IMR-90 (cell line): ENCODE measurements around the gene PTPRQ. TPM values are rescaled to one million over a fixed set of nuclear protein-coding genes. Genes with fewer than 3 reads are reported as not detected.

ENCODE experiments used
- ATAC-seq: fragments of 200-7000 bp; cut with Tn5 transposase; 2 replicates; pipeline ENCODE4 v1.9.1; 2020; ENCODE audit warnings: low read depth, mild to moderate bottlenecking, moderate library complexity
- BruUV-seq: library from RNA; stranded (reverse); fragments of 400-500 nt; replicated peaks from 2 replicates; lab custom pipeline; 2021; lab: Mats Ljungman, UMichigan
- CTCF ChIA-PET: fragments of 300-600 bp; formaldehyde crosslinking; extraction: SDS; loops from one replicate; lab custom pipeline; 2021; ENCODE audit warnings: antibody characterized with exemption; lab: Yijun Ruan, JAX
- POLR2A ChIA-PET: fragments of 300-600 bp; sonication (Branson Sonifier 250); formaldehyde crosslinking; loops from one replicate; lab custom pipeline; 2022; ENCODE audit warnings: antibody characterized with exemption; ENCODE audit not compliant: unreplicated experiment; lab: Charles Lee
- DNase-seq: peaks from one replicate; pipeline ENCODE4 v3.0.0; 2013
- H2AFZ ChIP-seq: replicated peaks from 2 replicates; pipeline ENCODE3; 2013; ENCODE audit warnings: low read length, mild to moderate bottlenecking; ENCODE audit not compliant: poor library complexity
- H2AK5ac ChIP-seq: 2 replicates; pipeline ENCODE4 v1.6.1; 2013; ENCODE audit warnings: low read depth, low read length, inconsistent platforms
- H2AK9ac ChIP-seq: replicated peaks from 2 replicates; pipeline ENCODE3; 2013; ENCODE audit warnings: mild to moderate bottlenecking, low read depth, low read length, moderate library complexity; ENCODE audit not compliant: poor library complexity
- H2BK120ac ChIP-seq: 2 replicates; pipeline ENCODE4 v1.6.1; 2013; ENCODE audit warnings: low read depth, low read length, inconsistent platforms
- H2BK15ac ChIP-seq: 3 replicates; pipeline ENCODE4 v1.6.1; 2013; ENCODE audit warnings: low read depth, low read length, inconsistent platforms
- H2BK20ac ChIP-seq: 2 replicates; pipeline ENCODE4 v1.6.1; 2013; ENCODE audit warnings: low read depth, mild to moderate bottlenecking, inconsistent platforms, low read length, moderate library complexity
- H2BK5ac ChIP-seq: 2 replicates; pipeline ENCODE4 v1.6.1; 2013; ENCODE audit warnings: mild to moderate bottlenecking, low read depth, low read length, inconsistent platforms; ENCODE audit not compliant: poor library complexity, severe bottlenecking
- H3K14ac ChIP-seq: replicated peaks from 2 replicates; pipeline ENCODE4 v1.6.1; 2013; ENCODE audit warnings: low read depth, low read length, inconsistent platforms
- H3K18ac ChIP-seq: 2 replicates; pipeline ENCODE4 v1.6.1; 2013; ENCODE audit warnings: low read depth, low read length, control low read depth
- H3K23ac ChIP-seq: 2 replicates; pipeline ENCODE4 v1.6.1; 2013; ENCODE audit warnings: low read depth, low read length, inconsistent platforms
- H3K27ac ChIP-seq: 2 replicates; pipeline ENCODE4 v1.5.1; 2013; ENCODE audit warnings: mild to moderate bottlenecking, control low read depth, low read length; ENCODE audit not compliant: insufficient read depth
- H3K27me3 ChIP-seq: 2 replicates; pipeline ENCODE4 v1.6.1; 2013; ENCODE audit warnings: low read length; ENCODE audit not compliant: control insufficient read depth, insufficient read depth
- H3K36me3 ChIP-seq: 2 replicates; pipeline ENCODE4 v1.6.1; 2013; ENCODE audit warnings: low read length, mixed read lengths; ENCODE audit not compliant: control insufficient read depth, insufficient read depth
- H3K4ac ChIP-seq: 2 replicates; pipeline ENCODE4 v1.6.1; 2013; ENCODE audit warnings: low read depth, low read length, inconsistent platforms
- H3K4me1 ChIP-seq: 2 replicates; pipeline ENCODE4 v1.6.1; 2013; ENCODE audit warnings: low read length, mixed read lengths; ENCODE audit not compliant: control insufficient read depth, insufficient read depth
- H3K4me2 ChIP-seq: 2 replicates; pipeline ENCODE4 v1.6.1; 2013; ENCODE audit warnings: low read depth, mild to moderate bottlenecking, control low read depth, low read length, moderate library complexity
- H3K4me3 ChIP-seq: 2 replicates; pipeline ENCODE4 v1.5.1; 2013; ENCODE audit warnings: low read depth, mild to moderate bottlenecking, control low read depth, low read length, moderate library complexity; ENCODE audit not compliant: insufficient read depth
- H3K56ac ChIP-seq: 2 replicates; pipeline ENCODE4 v1.6.1; 2013; ENCODE audit warnings: low read length, inconsistent platforms; ENCODE audit not compliant: insufficient read depth; ENCODE audit errors: extremely low read depth
- H3K79me1 ChIP-seq, 2 experiments: 2 replicates each; pipeline ENCODE4 v1.6.1; 2013; ENCODE audit warnings: low read length in 2 of 2, inconsistent platforms in 1 of 2, low read depth in 1 of 2
- H3K9ac ChIP-seq: 2 replicates; pipeline ENCODE4 v1.6.1; 2013; ENCODE audit warnings: low read depth, low read length, control low read depth
- H3K9me1 ChIP-seq: 2 replicates; pipeline ENCODE4 v1.6.1; 2013; ENCODE audit warnings: low read length, inconsistent platforms; ENCODE audit not compliant: insufficient read depth
- H3K9me3 ChIP-seq: 2 replicates; pipeline ENCODE4 v1.6.1; 2013; ENCODE audit warnings: low read length; ENCODE audit not compliant: control insufficient read depth, insufficient read depth
- H4K20me1 ChIP-seq: 2 replicates; pipeline ENCODE4 v1.6.1; 2013; ENCODE audit warnings: low read length, inconsistent platforms; ENCODE audit not compliant: insufficient read depth
- H4K5ac ChIP-seq: 2 replicates; pipeline ENCODE4 v1.6.1; 2013; ENCODE audit warnings: mild to moderate bottlenecking, low read depth, low read length, control low read depth
- H4K8ac ChIP-seq, 2 experiments: 2 replicates each; pipeline ENCODE4 v1.6.1; 2013; ENCODE audit warnings: low read depth in 2 of 2, low read length in 2 of 2, control low read depth in 1 of 2, inconsistent platforms in 1 of 2
- H4K91ac ChIP-seq: 2 replicates; pipeline ENCODE4 v1.6.1; 2013; ENCODE audit warnings: low read depth, low read length, inconsistent platforms; ENCODE audit not compliant: insufficient read depth
- BHLHE40 ChIP-seq: fragments of 150-350 bp; IDR thresholded peaks from 2 replicates; pipeline ENCODE4 v1.6.1; 2016; ENCODE audit warnings: mild to moderate bottlenecking, low read depth, low read length
- CEBPB ChIP-seq: IDR thresholded peaks from 2 replicates; pipeline ENCODE4 v1.6.1; 2012; ENCODE audit warnings: low read depth, low read length, improper control_type of control experiment
- CHD1 ChIP-seq: IDR thresholded peaks from 2 replicates; pipeline ENCODE4 v1.6.1; 2012; ENCODE audit warnings: low read depth, low read length, improper control_type of control experiment
- CTCF ChIP-seq: conservative IDR thresholded peaks from 2 replicates; pipeline ENCODE4 v1.5.1; 2012; ENCODE audit warnings: mild to moderate bottlenecking, low read depth, low read length, improper control_type of control experiment
- ELK1 ChIP-seq: fragments of 150-350 bp; IDR thresholded peaks from 2 replicates; pipeline ENCODE4 v1.6.1; 2016; ENCODE audit warnings: low read depth, mild to moderate bottlenecking, low read length, moderate library complexity, borderline replicate concordance
- FOS ChIP-seq: fragments of 150-350 bp; IDR thresholded peaks from 2 replicates; pipeline ENCODE4 v1.6.1; 2016; ENCODE audit warnings: low read depth, low read length
- MAFK ChIP-seq: IDR thresholded peaks from 2 replicates; pipeline ENCODE4 v1.6.1; 2012; ENCODE audit warnings: low read depth, low read length, improper control_type of control experiment
- MAZ ChIP-seq: IDR thresholded peaks from 2 replicates; pipeline ENCODE4 v1.6.1; 2012; ENCODE audit warnings: low read depth, mild to moderate bottlenecking, low read length, improper control_type of control experiment, moderate library complexity, borderline replicate concordance
- MXI1 ChIP-seq: IDR thresholded peaks from 2 replicates; pipeline ENCODE4 v1.6.1; 2012; ENCODE audit warnings: low read depth, mild to moderate bottlenecking, low read length, moderate library complexity, borderline replicate concordance
- NFE2L2 ChIP-seq: fragments of 150-350 bp; IDR thresholded peaks from 2 replicates; pipeline ENCODE4 v1.6.1; 2016; ENCODE audit warnings: low read depth, mild to moderate bottlenecking, low read length
- POLR2A ChIP-seq: IDR thresholded peaks from 2 replicates; pipeline ENCODE4 v1.6.1; 2012; ENCODE audit warnings: mild to moderate bottlenecking, low read depth, low read length
- RAD21 ChIP-seq: IDR thresholded peaks from 2 replicates; pipeline ENCODE4 v1.6.1; 2012; ENCODE audit warnings: low read length, improper control_type of control experiment
- RCOR1 ChIP-seq: IDR thresholded peaks from 2 replicates; pipeline ENCODE4 v1.6.1; 2012; ENCODE audit warnings: mild to moderate bottlenecking, low read length, improper control_type of control experiment; ENCODE audit not compliant: insufficient replicate concordance
- RFX5 ChIP-seq: IDR thresholded peaks from 2 replicates; pipeline ENCODE4 v1.8.0; 2012; ENCODE audit warnings: low read depth, mild to moderate bottlenecking, low read length, moderate library complexity
- SMC3 ChIP-seq: fragments of 150-350 bp; IDR thresholded peaks from 2 replicates; pipeline ENCODE4 v1.6.1; 2016; ENCODE audit warnings: low read depth, mild to moderate bottlenecking, antibody characterized with exemption, low read length, moderate library complexity
- USF2 ChIP-seq: fragments of 150-350 bp; IDR thresholded peaks from 2 replicates; pipeline ENCODE4 v1.6.1; 2017; ENCODE audit warnings: mild to moderate bottlenecking, antibody characterized with exemption, low read length, low read depth
- dilution Hi-C: fragments of 300-500 bp; cut with HindIII; formaldehyde crosslinking; loops from one replicate; pipeline ENCODE4 v1.14.3; 2018; ENCODE audit warnings: low sequenced_read_pairs; ENCODE audit not compliant: unreplicated experiment
- in situ Hi-C: fragments of 300-500 bp; cut with MboI; formaldehyde crosslinking; loops from 3 replicates; pipeline ENCODE4 v1.14.3; 2019; ENCODE audit warnings: low sequenced_read_pairs, inconsistent platforms, mixed read lengths
- intact Hi-C: fragments of 100-400 bp; cut with micrococcal nuclease; formaldehyde crosslinking; loops from 2 replicates; pipeline ENCODE4 v1.10.0; 2022
- polyA plus RNA-seq, 3 experiments: library from polyadenylated mRNA; depleted of rRNA; stranded (reverse); fragments of >200 nt; gene quantifications; 2 replicates each; pipeline ENCODE4 v1.2.3, GENCODE V29; 2012; ENCODE audit warnings: low replicate concordance in 1 of 3
- total RNA-seq: library from RNA; depleted of rRNA; stranded (reverse); fragments of >200 nt; gene quantifications from 2 replicates; pipeline ENCODE4 v1.2.3, GENCODE V29; 2012

PTPRQ gene
- total and polyA plus RNA-seq, 2 of the 4 experiments (the other 2 are of a cell fraction) = 0.96 to 1.4 TPM

- Histone ChIP-seq H2AK5ac (no peak overlapping the region), H3K14ac (0 out of 2 replicates have a peak overlapping the region, but pooled peaks have one; percentile 31), H2BK120ac (0 out of 2 replicates have a peak overlapping the region, but pooled peaks have one; percentile 30), H3K18ac (peak overlapping the region; percentile 87), H2BK5ac (no peak overlapping the region), H3K4me2 (no peak overlapping the region), H2AFZ (peak overlapping the region; percentile 64), H3K27me3 (no peaks in the 10 kb centered on the region), H2BK15ac (no peak overlapping the region), H3K4ac (peak overlapping the region; percentile 45; the same call in 1 of the 2 replicates), H3K9ac (no peak overlapping the region), H3K79me1 (no peaks in the 10 kb centered on the region), H2BK20ac (peak overlapping the region; percentile 51; the same call in 1 of the 2 replicates), H4K91ac (no peak overlapping the region), H3K4me3 (no peak overlapping the region), H4K20me1 (no peaks in the 10 kb centered on the region), H3K27ac (no peak overlapping the region), H3K9me3 (no peaks in the 10 kb centered on the region), H3K9me1 (no peaks in the 10 kb centered on the region), H4K8ac (peak overlapping the region in 1 of 2 experiments; percentile 9; a peak in 1 of 4 replicates), H3K23ac (no peak overlapping the region), H3K56ac (no peak overlapping the region), H4K5ac (peak overlapping the region; percentile 37; the same call in 1 of the 2 replicates), H3K36me3 (no peaks in the 10 kb centered on the region), H3K4me1 (peaks cover 2% of the 10 kb centered on the region; the same call in 1 of the 2 replicates), H2AK9ac (no peak overlapping the region)
- DNase-seq (peak; percentile 16), ATAC-seq (peak; percentile 72)
- TF ChIP-seq BHLHE40 = no peak
- no peak for TF ChIP-seq SMC3
- no peak for TF ChIP-seq ELK1
- TF ChIP-seq CTCF = no peak
- no peak for TF ChIP-seq RAD21
- TF ChIP-seq USF2 = no peak
- TF ChIP-seq MXI1 = no peak
- no peak for TF ChIP-seq MAFK
- TF ChIP-seq POLR2A = no peak
- no peak for TF ChIP-seq RFX5
- no peak for TF ChIP-seq MAZ
- no peak for TF ChIP-seq CHD1
- TF ChIP-seq CEBPB = no peak
- TF ChIP-seq RCOR1 = no peak
- TF ChIP-seq FOS = no peak
- no peak for TF ChIP-seq NFE2L2
- BruUV-seq = no TSS peak
- intact Hi-C loops (loop anchor here (10.0 kb wide), 1 partner anchor 865 kb away; no protein-coding TSS in a partner anchor), dilution Hi-C loops (no loop called here), in situ Hi-C loops (loop anchor here (10.0 to 25.0 kb wide), 4 partner anchors 185 to 843 kb away; no protein-coding TSS in a partner anchor)
- CTCF ChIA-PET = no interaction called here
- POLR2A ChIA-PET = no interaction called here
Measured at GRCh38 chr12:80419644-80420043, 24.4 kb upstream of the PTPRQ start.
